ENCODE measurements around the gene ZNF526.

- TF ChIP-seq CTCF (conservative IDR thresholded peaks at IDR 0.05; ENCODE audit: low read depth, low read length) (no peak), EZH2 (IDR thresholded peaks at IDR 0.05; ENCODE audit: low read length, unreplicated experiment) (no peak)
Measured at GRCh38 chr19:42276284-42276683, 56.2 kb downstream of the ZNF526 start.
